GM18517 (cell line): ENCODE measurements around the gene ZNF469.

Experiments
- ATAC-seq: cut with Tn5 transposase; IDR thresholded peaks from one replicate; pipeline ENCODE4 v1.9.1; 2021; ENCODE audit warnings: mild to moderate bottlenecking, moderate library complexity; ENCODE audit not compliant: unreplicated experiment

Gene ZNF469

DNA sequence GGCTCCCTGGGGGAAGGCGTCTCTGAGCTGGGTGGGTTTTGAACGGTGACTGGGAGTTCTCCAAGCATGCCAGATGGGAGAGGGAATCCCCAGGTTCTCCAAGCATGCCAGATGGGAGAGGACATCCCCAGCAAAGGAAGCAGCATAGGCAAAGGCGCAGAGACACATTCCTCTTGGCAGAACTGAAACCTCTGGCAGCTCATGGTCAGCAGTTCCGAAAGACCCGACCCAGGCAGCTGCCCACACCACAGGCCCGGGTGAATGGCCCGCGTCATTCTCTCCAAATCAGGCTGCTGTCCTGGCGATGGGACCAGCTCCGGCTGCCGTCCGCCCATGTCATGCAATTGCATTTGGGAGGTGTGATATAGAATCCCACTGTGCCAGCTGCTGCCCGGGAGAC lies 8.0 kb downstream of the ZNF469 start:
- ATAC-seq, result no peak

DNA sequence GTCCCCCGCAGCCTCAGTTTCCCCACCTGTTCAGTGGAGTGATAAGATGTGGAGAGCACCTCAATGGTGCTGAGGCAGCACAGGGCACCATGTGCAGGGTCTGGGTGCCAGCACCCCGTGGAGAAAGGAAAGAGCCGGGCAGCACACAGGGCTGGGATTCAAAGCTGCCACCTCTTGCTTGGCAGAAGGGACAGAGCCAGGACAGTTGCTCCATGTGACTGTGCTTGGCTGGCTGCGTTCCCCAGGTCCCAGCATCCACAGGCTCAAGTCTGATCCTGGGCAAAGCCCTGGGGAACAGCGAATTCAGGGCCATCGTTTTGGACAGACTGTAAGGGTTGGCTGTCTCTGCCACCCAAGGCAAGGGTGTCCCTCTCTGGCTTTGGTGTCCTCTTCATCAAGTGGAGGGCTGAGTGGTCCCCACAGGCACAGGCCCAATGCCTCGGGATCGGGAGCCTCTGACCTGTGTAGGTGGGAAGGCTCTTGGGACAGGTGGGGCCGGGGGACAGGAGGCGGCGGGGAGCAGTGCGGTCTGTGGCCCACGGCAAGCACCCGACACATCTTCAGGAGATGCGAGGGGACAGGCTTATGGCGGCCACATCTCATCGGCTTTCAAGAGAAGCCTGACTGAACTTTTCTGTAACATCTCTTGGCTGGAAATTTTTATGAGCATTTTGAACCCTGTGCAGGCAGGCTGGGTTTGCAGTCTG lies 8.5 kb downstream of the ZNF469 start:
- ATAC-seq, result no peak

DNA sequence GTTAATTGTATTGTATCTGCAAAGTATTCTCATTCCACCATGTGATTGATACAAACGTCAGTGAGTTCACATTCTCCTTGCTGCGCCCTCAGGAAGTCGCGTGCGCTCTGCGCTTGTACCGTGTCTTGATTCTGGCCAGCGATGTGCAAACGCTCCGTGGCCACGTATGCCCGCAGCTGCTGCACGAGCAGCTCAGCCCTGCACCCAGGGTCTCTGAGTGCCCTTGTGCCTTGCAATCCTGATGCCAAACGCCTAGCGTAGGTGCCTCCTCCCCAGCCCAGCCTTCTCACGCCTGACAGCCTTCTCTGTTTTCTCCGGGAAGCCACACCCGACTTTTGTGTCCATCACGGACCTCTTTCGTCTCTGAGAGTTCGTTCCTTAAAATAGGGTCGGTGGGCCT lies 9.4 kb downstream of the ZNF469 start:
- ATAC-seq, result no peak

DNA sequence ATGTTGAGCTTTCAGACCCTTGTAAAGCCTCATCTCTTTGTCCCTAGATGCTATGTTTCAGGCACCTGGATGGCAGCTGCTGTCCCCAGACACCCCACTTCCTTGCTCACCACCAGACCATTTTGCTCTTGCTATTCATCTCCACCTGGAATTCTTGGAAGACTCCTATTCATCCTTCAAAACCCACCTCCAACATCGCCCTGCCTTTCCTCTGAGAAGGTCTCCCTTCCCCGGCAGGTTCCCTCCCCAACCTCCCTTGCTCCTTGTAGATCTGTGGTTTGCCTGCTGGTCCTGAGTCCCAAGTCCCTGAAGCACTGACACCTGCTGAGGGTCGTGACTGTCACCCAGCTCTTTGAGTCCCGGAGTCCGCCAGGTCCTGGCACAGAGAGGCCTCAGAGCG lies 9.9 kb downstream of the ZNF469 start:
- no peak for ATAC-seq

DNA sequence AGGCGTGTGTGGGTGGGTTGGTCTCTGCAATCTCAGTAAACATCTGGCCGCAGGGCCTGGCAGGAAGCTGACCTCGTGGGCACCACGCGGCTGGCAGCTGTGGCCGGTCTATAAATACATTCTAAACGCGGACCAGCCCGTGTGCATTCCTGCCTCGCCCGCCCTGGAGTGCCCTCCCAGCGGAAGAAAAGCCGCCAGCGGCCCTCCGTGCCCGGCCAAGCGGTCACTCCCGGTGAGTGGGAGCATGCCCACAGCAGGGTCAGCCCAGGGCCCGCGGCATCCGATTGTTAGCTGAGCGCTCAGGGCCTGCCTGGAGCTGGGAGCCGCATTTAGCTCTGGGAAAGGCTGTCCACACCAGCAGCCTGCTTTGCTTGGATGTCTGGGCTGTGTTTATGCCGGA lies 10.3 kb downstream of the ZNF469 start:
- ATAC-seq, result no peak

DNA sequence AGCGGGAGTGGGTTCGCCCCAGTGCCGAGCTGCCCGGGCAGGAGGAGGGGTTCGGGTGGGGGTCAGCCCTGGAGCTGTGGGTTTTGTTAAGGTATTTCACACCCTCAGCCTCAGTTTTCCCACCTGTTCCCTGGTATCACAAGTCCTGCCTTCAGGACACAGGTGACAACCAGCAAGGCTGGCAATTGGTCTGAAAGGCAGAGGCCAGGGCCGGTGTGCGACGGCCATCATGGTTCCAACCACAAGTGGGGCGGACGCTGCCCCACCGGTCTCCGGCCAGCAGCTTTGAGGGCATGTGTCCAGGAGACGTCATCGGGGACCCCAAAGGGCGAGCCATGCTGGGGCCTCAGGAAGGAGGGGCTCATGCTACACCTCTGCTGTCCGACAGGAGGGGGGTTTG lies 10.8 kb downstream of the ZNF469 start:
- ATAC-seq, result no peak

DNA sequence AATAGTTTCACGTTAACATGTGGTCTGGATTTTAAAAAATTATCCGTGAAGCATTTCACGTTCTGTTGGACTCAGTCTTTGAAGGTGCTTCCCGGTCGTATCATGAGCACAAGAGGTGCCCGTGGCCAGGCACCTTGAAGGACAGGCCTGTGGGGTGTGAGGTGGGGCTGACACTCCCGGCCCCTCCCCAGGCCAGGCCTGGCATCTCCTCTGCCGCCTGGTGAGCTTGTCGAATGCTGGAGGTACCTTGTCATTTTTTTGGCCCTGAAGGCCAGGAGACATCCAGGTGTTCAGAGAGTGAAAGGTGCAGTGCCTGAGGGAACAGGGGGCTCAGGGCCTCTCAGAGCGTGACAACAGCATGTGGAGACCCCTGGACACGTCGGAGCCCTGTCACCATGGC lies 11.7 kb downstream of the ZNF469 start:
- no peak for ATAC-seq

DNA sequence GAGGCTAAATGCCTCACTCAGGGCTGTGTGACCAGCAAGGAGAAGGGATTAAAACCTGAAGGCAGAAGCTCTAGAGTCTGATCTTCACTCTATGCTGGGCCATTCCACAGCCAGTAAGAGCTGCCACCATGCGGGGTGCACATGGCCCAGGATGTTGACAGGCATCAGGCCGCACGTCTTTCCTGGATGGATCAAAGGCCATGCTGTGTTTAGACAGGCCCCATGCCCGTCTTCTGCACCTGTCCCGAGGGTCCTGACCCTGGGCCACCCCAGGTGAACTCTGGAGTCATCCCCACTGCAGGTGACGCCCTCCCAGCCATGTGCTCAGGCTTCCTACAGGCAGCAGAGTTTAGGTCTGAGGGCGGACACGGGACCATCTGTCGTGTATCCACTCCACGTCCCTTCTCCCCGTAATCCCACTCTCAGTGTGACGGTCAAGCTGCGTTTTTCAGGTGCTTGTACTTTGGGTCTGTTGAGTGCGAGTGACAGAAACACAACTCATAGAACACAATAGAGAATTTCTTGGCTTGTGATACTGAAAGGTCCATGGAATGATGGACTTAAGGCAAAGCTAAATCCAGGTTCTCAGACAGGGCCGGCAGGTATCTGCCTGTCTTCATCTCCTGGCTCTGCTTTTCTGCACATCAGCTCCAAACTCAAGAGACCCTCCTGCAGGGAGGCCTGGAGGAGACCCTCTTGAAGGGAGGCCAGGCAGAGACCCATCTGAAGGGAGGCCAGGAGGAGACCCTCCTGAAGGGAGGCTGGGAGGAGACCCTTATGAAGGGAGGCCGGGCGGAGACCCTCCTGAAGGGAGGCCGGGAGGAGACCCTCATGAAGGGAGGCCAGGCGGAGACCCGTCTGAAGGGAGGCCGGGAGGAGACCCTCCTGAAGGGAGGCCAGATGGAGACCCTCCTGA lies 13.2 kb downstream of the ZNF469 start:
- no peak for ATAC-seq

DNA sequence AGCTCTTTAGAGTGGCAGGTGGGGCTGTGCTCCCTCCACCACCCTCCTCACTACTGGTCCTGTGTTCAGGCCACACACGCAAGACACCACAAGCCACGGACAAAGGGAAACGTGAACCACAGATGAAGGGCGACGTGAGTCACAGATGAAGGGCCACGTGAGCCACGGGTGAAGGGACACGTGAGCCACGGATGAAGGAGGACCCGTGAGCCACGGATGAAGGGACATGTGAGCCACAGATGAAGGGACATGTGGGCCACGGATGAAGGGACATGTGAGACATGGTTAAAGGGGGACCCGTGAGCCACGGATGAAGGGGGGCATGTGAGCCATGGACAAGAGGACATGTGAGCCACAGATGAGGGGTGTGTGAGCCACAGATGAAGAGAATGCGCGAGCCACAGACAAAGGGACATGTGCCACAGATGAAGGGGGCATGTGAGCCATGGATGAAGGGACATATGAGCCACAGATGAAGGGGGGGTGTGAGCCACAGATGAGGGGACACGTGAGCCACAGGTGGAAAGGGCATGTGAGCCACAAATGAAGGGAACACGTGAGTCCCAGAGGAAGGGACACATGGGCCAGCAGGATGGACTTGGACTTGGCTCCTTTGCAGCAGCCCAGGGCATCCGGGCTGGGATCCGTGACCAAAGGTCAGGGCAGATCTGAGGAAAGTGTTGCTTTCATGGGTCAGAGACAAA lies 15.6 kb downstream of the ZNF469 start:
- ATAC-seq, result no peak

DNA sequence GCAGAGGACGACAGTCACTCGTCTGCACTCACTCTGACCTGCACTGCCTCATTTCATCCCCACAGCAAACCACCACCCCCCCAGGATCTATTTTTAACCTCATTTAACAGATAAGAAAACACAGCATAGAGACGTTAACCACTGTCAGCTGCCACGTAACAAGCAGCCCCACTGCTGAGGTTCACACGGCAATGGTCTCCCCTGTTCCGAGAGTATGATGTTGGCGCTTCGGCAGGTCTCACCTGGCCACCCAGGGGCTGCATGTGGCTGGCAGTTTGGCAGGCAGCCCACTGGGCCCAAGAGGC lies 16.1 kb downstream of the ZNF469 start:
- ATAC-seq, result no peak

DNA sequence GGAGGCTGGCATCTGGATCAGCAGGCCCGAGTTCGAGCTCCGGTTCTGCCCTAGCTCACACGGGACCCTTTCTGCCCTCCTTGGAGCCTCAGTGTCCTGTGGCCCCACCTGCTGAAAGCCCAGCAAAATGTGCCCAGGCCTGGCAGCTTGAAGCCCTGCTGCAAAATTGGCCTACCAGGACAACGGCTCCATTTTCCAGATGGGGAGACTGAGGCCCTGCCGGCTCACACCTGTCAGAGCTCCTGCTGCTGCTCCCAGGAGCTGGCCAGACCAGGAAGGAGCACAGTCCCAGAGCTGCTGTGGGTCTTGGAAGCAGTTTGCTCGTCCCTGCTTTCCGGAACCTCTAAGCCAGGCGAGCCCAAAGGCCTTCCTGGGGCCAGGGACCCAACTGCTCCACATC lies 17.4 kb downstream of the ZNF469 start:
- no peak for ATAC-seq

DNA sequence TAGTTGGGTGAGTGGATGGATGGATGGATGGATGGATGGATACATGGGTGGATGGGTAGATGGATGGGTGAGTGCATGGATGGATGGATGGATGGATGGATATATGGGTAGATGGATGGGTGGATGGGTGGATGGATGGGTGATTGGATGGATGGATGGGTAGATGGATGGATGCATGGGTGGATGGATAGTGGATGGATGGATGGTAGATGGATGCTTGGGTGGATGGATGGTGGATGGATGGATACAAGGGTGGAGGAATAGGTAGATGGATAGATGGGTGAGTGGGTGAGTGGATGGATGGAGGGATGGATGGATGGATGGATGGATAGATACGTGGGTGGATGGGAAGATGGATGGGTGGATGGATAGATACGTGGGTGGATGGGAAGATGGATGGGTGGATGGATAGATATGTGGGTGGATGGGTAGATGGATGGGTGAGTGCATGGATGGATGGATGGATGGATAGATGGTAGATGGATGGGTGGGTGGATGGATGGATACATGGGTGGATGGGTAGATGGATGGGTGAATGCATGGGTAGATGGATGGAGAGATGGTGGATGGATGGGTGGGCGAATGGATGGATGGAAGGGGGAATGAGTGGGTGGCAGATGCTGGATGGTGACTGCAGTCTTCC lies 19.0 kb downstream of the ZNF469 start:
- no peak for ATAC-seq

DNA sequence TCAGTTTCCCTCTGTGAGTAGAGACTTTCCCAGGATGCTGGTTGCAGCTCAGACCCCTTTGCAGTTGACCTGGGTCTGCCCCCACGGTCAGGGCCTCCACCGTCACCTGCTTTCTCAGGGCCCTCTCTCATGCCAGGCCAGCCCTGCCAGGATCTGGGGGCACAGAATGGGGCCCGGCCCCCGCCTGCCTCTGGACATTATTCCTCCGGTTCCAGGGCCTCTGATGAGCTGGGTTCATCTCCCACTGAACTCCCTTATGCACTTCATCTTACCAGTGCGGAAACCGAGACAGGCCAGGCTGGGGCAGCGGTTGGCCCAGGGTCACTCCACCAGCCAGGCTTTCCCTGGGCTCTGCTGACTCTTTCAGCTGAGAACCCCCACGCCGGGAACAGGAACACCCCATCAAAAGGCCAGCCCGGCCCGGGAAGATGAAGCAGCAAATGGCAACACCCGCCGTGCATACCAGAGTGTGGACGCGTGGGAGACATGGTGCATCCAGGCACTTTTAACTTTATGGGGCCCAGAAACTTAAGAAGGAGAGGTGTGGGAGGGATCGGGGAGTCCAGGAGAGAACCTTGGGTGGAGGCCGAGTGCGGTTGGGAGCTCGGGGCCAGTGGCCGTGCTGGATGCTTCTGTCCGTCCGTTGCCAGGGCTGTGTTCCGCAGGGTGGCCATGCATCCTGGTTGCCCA lies 19.9 kb downstream of the ZNF469 start:
- no peak for ATAC-seq

DNA sequence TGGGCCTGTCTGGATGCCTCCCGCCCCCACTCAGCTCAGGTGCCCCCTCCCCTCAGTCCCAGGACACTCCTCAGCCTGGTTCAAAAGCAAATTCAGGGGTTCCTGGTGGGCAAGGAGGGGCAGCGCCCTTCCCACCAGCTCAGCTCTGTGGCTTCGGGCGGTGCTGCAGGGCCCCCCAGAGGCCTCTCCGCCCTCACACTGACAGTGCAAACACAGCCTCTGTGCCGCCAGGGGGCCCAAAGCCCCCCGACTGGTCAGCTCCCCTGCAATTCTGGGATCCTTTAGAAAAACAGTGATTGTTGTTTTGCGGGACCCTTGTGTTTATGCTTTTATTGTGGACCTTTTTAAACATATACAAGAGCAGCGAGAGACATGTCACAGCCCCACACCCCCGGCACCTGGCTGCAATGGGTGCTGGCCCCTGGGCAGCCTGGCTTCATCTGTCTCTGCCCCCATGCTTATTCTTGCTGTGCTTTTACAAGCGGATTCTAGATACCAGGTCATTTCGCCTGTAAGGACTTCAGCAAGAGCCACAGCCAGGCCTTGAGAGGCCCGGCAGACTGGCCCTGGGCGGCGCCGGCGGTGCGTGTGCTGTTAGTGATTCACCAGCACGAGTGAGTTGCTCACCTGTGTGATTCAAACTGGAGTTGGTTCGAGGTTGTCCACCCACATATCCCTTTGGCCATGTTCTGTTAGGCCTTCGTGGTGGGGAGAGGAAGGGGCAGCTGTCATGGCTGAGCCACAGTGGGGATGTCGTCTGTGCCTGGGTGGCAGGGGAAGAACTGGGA lies 21.2 kb downstream of the ZNF469 start:
- ATAC-seq, result no peak

DNA sequence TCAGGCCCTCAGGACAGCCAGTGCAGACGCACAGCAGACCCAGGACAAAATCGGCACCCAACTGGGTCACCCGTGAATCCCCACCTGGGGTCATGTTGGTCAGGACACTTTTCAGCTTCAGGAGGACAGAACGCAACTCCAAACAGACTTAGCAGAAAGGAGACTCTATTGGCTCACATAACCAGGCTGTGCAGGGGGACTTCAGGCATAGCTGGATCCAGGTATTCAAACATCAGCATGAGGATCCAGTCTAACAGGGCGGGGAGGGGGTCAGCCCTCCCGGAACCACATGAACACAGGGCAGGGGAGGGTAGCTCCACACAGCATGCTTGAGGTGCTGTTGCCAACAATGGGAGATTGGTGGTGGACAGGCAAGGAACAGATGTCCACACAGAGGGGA lies 22.0 kb downstream of the ZNF469 start:
- ATAC-seq, result no peak

DNA sequence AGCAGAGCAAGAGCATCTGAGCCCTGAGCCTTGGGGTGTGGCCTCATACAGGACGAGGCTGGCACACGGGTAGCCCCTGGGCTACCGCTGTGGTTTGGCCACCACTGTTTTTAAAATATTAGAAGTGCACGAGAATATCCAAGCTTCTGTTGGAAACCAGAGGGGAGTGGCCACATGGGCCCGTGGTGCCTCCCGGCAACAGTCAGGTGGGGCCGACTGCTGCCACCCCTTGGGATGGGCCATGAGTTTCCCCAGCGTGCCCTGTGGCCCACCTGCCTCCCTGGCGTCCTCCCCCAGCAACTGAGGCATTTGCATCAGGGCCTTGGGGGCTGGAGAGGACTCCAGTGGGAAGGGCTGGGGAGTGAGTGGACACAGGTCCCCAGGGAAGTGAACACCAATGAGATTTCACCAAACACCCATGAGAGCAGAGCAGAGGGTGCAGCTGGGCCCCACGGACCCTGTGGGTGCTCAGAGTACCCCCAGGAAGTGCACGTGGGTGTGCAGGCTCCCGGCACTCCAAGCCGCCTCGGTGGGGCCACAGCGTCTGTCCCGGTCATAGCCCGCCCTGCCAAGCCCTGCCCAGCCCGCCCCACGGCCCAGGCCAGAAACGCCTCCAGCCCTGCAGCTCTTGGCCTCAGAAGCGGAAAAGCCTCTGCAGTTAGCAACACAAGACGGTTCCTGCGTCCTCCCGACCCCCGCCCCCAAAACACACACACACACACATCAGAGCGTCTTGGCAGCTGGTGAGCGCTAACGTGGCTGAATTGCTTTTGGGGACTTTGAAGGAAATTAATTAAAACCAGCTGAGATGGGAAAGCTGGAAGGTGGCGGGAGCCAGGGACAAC lies 22.7 kb downstream of the ZNF469 start:
- ATAC-seq, result no peak

DNA sequence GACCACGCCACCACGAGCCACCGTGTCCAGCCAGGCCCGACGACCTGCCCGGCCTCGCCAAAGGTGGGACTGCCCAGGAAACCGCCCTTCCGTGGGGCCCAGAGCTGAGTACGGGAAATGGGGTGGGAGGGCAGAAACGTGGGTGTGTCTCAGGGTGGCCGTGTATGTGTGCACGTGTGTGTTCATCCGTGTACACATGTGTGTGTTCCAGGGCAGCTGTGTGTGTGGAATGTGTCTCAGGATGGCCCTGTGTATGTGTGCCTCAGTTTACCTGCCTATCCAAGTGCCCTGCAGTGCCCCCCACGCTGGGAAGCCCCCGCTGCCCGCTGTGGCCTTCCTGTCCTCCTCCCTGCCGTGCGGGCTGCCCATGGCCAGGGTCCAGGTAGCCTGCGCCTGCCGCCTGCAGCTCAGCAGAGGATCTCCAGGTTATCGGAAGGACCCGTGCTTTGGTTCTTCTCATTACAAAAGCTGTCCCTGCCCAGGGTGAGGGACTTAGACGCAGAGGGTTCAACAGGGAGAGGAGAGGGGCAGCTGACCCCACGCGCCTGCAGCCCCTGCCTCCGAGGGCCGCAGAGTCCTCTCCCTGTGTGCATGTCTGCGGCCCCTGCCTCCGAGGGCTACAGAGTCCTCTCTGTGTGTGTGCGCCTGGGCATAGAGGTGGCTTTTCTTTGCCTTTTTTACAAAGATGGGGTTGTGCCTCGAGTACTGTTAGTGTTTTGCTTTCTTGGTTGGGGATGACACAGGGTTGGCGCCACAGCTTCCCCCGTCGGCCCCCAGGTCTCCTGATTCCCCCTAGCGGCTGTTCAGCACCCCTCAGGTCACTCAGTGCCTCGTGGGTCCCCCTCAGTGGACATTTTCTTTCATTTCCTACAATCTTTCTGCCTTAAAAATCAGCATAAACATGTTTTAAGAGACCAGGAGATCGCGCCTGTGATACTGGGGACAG lies 23.6 kb downstream of the ZNF469 start:
- ATAC-seq, result no peak

DNA sequence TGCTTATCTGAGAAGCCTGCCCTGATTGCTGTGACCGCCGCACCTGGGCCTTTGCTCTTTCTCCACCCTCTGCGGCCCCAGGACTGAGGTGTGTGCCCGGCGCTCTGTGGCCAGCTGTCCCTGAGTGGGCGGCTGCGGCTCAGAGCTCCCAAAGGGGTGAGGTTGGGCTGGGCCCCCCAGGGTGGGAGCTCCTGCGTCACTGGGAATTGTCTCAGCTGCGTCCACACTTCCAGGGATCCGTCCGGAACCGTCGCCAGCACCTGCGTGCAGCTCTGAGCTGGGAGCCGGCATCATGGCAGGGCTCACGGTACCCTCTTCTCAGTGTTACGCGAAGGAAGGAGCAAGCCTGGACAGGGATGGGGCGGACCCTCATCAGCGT lies 24.3 kb downstream of the ZNF469 start:
- ATAC-seq, result no peak
